PC-3 (cell line): ENCODE measurements around the gene NAA60. TPM values are rescaled to one million over a fixed set of nuclear protein-coding genes. Genes with fewer than 3 reads are reported as not detected.

ENCODE experiments used
- ATAC-seq: fragments of 200-7000 bp; cut with Tn5 transposase; 2 replicates; pipeline ENCODE4 v1.9.1; 2020; ENCODE audit warnings: mild to moderate bottlenecking, moderate library complexity
- BruUV-seq: library from RNA; stranded (reverse); fragments of 400-500 nt; replicated peaks from 2 replicates; lab custom pipeline; 2021; lab: Mats Ljungman, UMichigan
- CTCF ChIA-PET: fragments of 300-600 bp; sonication (Branson Sonifier 250); formaldehyde crosslinking; loops from one replicate; lab custom pipeline; 2022; ENCODE audit warnings: antibody characterized with exemption; lab: Charles Lee
- POLR2A ChIA-PET: fragments of 300-600 bp; sonication (Branson Sonifier 250); formaldehyde crosslinking; loops from one replicate; lab custom pipeline; 2022; ENCODE audit warnings: antibody characterized with exemption; ENCODE audit not compliant: unreplicated experiment; lab: Charles Lee
- DNase-seq: peaks from one replicate; pipeline ENCODE4 v3.0.0-alpha.2; 2015
- H2AFZ ChIP-seq: fragments of 300-600 bp; sonication (generic); 2 replicates; pipeline ENCODE4 v1.6.0; 2016; ENCODE audit warnings: antibody characterized with exemption, low read length
- H3F3A ChIP-seq: fragments of 300-600 bp; sonication (generic); one replicate; pipeline ENCODE4 v1.6.0; 2017; ENCODE audit warnings: antibody characterized with exemption, low read length, control low read depth, mild to moderate bottlenecking; ENCODE audit not compliant: unreplicated experiment
- H3K27ac ChIP-seq: fragments of 300-600 bp; sonication (generic); 2 replicates; pipeline ENCODE4 v1.5.1; 2016; ENCODE audit warnings: mild to moderate bottlenecking, low read length
- H3K27me3 ChIP-seq: fragments of 300-600 bp; sonication (generic); 2 replicates; pipeline ENCODE4 v1.6.1; 2016; ENCODE audit warnings: low read length, mixed read lengths
- H3K36me3 ChIP-seq: fragments of 300-600 bp; sonication (generic); 2 replicates; pipeline ENCODE4 v1.6.1; 2016; ENCODE audit warnings: low read depth, mixed run types, low read length, mixed read lengths
- H3K4me1 ChIP-seq: fragments of 300-600 bp; sonication (generic); 2 replicates; pipeline ENCODE4 v1.5.1; 2016; ENCODE audit warnings: low read length; ENCODE audit not compliant: insufficient read depth
- H3K4me2 ChIP-seq: fragments of 300-600 bp; sonication (generic); 2 replicates; pipeline ENCODE4 v1.6.0; 2016; ENCODE audit warnings: low read length
- H3K4me3 ChIP-seq: fragments of 300-600 bp; sonication (generic); 2 replicates; pipeline ENCODE4 v1.5.1; 2016; ENCODE audit warnings: mild to moderate bottlenecking, low read length, mixed read lengths
- H3K79me2 ChIP-seq: fragments of 300-600 bp; sonication (generic); 2 replicates; pipeline ENCODE4 v1.6.1; 2017; ENCODE audit warnings: low read length, mixed read lengths
- H3K9ac ChIP-seq: fragments of 300-600 bp; sonication (generic); 2 replicates; pipeline ENCODE4 v1.6.0; 2016; ENCODE audit warnings: mild to moderate bottlenecking, low read length
- H3K9me2 ChIP-seq: fragments of 300-600 bp; sonication (generic); replicated peaks from 2 replicates; pipeline ENCODE4 v1.6.1; 2016; ENCODE audit warnings: mixed run types, low read length, mixed read lengths
- H3K9me3 ChIP-seq: fragments of 300-600 bp; sonication (generic); 2 replicates; pipeline ENCODE4 v1.6.1; 2016; ENCODE audit warnings: low read length, mixed read lengths
- H4K20me1 ChIP-seq: fragments of 300-600 bp; sonication (generic); 2 replicates; pipeline ENCODE4 v1.6.1; 2016; ENCODE audit warnings: low read length, mixed read lengths
- CTCF ChIP-seq: fragments of 300-600 bp; sonication (generic); conservative IDR thresholded peaks from 2 replicates; pipeline ENCODE4 v1.5.1; 2017; ENCODE audit warnings: antibody characterized with exemption, low read depth, mild to moderate bottlenecking, low read length
- EZH2 ChIP-seq: fragments of 300-600 bp; sonication (generic); IDR thresholded peaks from one replicate; pipeline ENCODE4 v1.6.1; 2017; ENCODE audit warnings: antibody characterized with exemption, mild to moderate bottlenecking, low read length; ENCODE audit not compliant: unreplicated experiment
- EZH2phosphoT487 ChIP-seq: fragments of 300-600 bp; sonication (generic); IDR thresholded peaks from 2 replicates; pipeline ENCODE4 v1.6.1; 2018; ENCODE audit warnings: mild to moderate bottlenecking, antibody characterized with exemption, low read length, borderline replicate concordance
- intact Hi-C: fragments of 100-400 bp; cut with micrococcal nuclease; formaldehyde crosslinking; loops from 2 replicates; pipeline ENCODE4 v1.9.0; 2023
- total RNA-seq: library from RNA; depleted of rRNA; stranded (reverse); fragments of >200 nt; gene quantifications from 2 replicates; pipeline ENCODE4 v1.2.3, GENCODE V29; 2014

The NAA60 gene
- total RNA-seq, 1 experiment from 2014 or later, result 7.6 TPM

- TF ChIP-seq CTCF (no peak), EZH2 (no peak), EZH2phosphoT487 (no peak)
- CTCF ChIA-PET, result no interaction called here
- POLR2A ChIA-PET, result no interaction called here
- Histone ChIP-seq H3K9me2 (no peaks in the 10 kb centered on the region), H3K36me3 (peaks cover 57% of the 10 kb centered on the region), H3K4me1 (no peaks in the 10 kb centered on the region), H3K27me3 (no peaks in the 10 kb centered on the region), H4K20me1 (no peaks in the 10 kb centered on the region), H3K27ac (no peak overlapping the region), H3K4me2 (no peak overlapping the region), H3F3A (no peaks in the 10 kb centered on the region), H3K9me3 (peaks cover 15% of the 10 kb centered on the region), H2AFZ (no peak overlapping the region), H3K79me2 (no peaks in the 10 kb centered on the region), H3K4me3 (no peak overlapping the region), H3K9ac (no peak overlapping the region)
- BruUV-seq, result no TSS peak
- no peak for DNase-seq
- ATAC-seq, result no peak
- intact Hi-C loops, result no loop called here
Observed at GRCh38 chr16:3408561-3409197, 34.8 kb upstream of the NAA60 start.

- CTCF ChIA-PET, result no interaction called here
- peaks cover 5% of the 10 kb centered on the region for H3K9me3 ChIP-seq
- H3F3A ChIP-seq, result no peaks in the 10 kb centered on the region
- no peak overlapping the region for H3K9ac ChIP-seq
- no peaks in the 10 kb centered on the region for H3K9me2 ChIP-seq
- H3K4me3 ChIP-seq, result no peak overlapping the region
- DNase-seq (no peak), ATAC-seq (no peak)
- no peaks in the 10 kb centered on the region for H4K20me1 ChIP-seq
- TF ChIP-seq EZH2 (no peak), EZH2phosphoT487 (no peak), CTCF (no peak)
- no peaks in the 10 kb centered on the region for H3K27me3 ChIP-seq
- intact Hi-C loops, result no loop called here
- H3K79me2 ChIP-seq, result no peaks in the 10 kb centered on the region
- H2AFZ ChIP-seq, result no peak overlapping the region
- H3K4me2 ChIP-seq, result no peak overlapping the region
- no peak overlapping the region for H3K27ac ChIP-seq
- no TSS peak for BruUV-seq
- POLR2A ChIA-PET, result no interaction called here
- peaks cover 5% of the 10 kb centered on the region for H3K36me3 ChIP-seq
- no peaks in the 10 kb centered on the region for H3K4me1 ChIP-seq
Observed at GRCh38 chr16:3413730-3414379, 29.6 kb upstream of the NAA60 start.

- H3F3A ChIP-seq, result no peaks in the 10 kb centered on the region
- no peak overlapping the region for H3K4me3 ChIP-seq
- no peaks in the 10 kb centered on the region for H3K9me3 ChIP-seq
- no peak overlapping the region for H3K4me2 ChIP-seq
- TF ChIP-seq EZH2 (no peak), CTCF (no peak), EZH2phosphoT487 (no peak)
- intact Hi-C loops, result no loop called here
- no peak overlapping the region for H3K9ac ChIP-seq
- no peak for ATAC-seq
- H2AFZ ChIP-seq, result no peak overlapping the region
- H3K27me3 ChIP-seq, result no peaks in the 10 kb centered on the region
- CTCF ChIA-PET, result no interaction called here
- DNase-seq, result no peak
- H3K36me3 ChIP-seq, result no peaks in the 10 kb centered on the region
- H3K27ac ChIP-seq, result no peak overlapping the region
- no peaks in the 10 kb centered on the region for H3K4me1 ChIP-seq
- POLR2A ChIA-PET, result no interaction called here
- H3K9me2 ChIP-seq, result no peaks in the 10 kb centered on the region
- H4K20me1 ChIP-seq, result no peaks in the 10 kb centered on the region
- H3K79me2 ChIP-seq, result no peaks in the 10 kb centered on the region
- BruUV-seq, result no TSS peak
Observed at GRCh38 chr16:3431779-3432219, 11.7 kb upstream of the NAA60 start.
